GM23338 (cell line): ENCODE results near the gene MTFR1L. TPM values are rescaled to one million over a fixed set of nuclear protein-coding genes. Genes with fewer than 3 reads are reported as not detected.

Experiments used
- ATAC-seq: fragments of 200-7000 bp; cut with Tn5 transposase; 3 replicates; pipeline ENCODE4 v1.9.1; 2020
- DNase-seq: peaks from one replicate; pipeline ENCODE4 v3.0.0-alpha.2; 2015; ENCODE audit warnings: low spot score
- H2AFZ ChIP-seq: fragments of 200-600 bp; sonication (generic); 2 replicates; pipeline ENCODE4 v1.8.0; 2016; ENCODE audit warnings: antibody characterized with exemption, mild to moderate bottlenecking, moderate library complexity
- H3F3A ChIP-seq: fragments of 200-600 bp; sonication (generic); replicated peaks from 2 replicates; pipeline ENCODE4 v1.8.0; 2017; ENCODE audit warnings: antibody characterized with exemption, mixed run types, low read depth
- H3K27ac ChIP-seq: fragments of 200-600 bp; sonication (generic); 2 replicates; pipeline ENCODE4 v1.6.1; 2016; ENCODE audit warnings: low read depth
- H3K27me3 ChIP-seq: fragments of 200-600 bp; sonication (generic); 2 replicates; pipeline ENCODE4 v1.8.0; 2016; ENCODE audit warnings: mild to moderate bottlenecking, mixed run types, moderate library complexity; ENCODE audit not compliant: insufficient read depth
- H3K36me3 ChIP-seq: fragments of 200-600 bp; sonication (generic); 2 replicates; pipeline ENCODE4 v1.8.0; 2016; ENCODE audit warnings: mild to moderate bottlenecking; ENCODE audit not compliant: insufficient read depth
- H3K4me1 ChIP-seq: fragments of 200-600 bp; sonication (generic); 2 replicates; pipeline ENCODE4 v1.8.0; 2016; ENCODE audit warnings: mild to moderate bottlenecking, moderate library complexity; ENCODE audit not compliant: insufficient read depth
- H3K4me2 ChIP-seq: fragments of 200-600 bp; sonication (generic); 2 replicates; pipeline ENCODE4 v1.7.1; 2017; ENCODE audit warnings: mixed run types
- H3K4me3 ChIP-seq: fragments of 200-600 bp; sonication (generic); 2 replicates; pipeline ENCODE4 v1.6.1; 2016; ENCODE audit warnings: mixed run types
- H3K79me2 ChIP-seq: fragments of 200-600 bp; sonication (generic); replicated peaks from 2 replicates; pipeline ENCODE4 v1.8.0; 2017; ENCODE audit warnings: mild to moderate bottlenecking; ENCODE audit not compliant: insufficient read depth
- H3K9me2 ChIP-seq: fragments of 200-600 bp; sonication (generic); 2 replicates; pipeline ENCODE4 v1.8.0; 2017; ENCODE audit not compliant: insufficient read depth
- H4K20me1 ChIP-seq: fragments of 200-600 bp; sonication (generic); replicated peaks from 2 replicates; pipeline ENCODE4 v1.8.0; 2017; ENCODE audit warnings: mild to moderate bottlenecking; ENCODE audit not compliant: insufficient read depth
- H3K27ac Mint-ChIP-seq: 2 replicates; pipeline ENCODE4 v1.8.0; 2020; ENCODE audit warnings: inconsistent platforms, mild to moderate bottlenecking, moderate library complexity, mixed read lengths
- H3K27me3 Mint-ChIP-seq: 3 replicates; pipeline ENCODE4 v1.8.0; 2022; ENCODE audit warnings: low read depth, mild to moderate bottlenecking, moderate library complexity, mixed read lengths, inconsistent platforms; ENCODE audit not compliant: insufficient read depth, poor library complexity
- H3K36me3 Mint-ChIP-seq: 3 replicates; pipeline ENCODE4 v1.8.0; 2021; ENCODE audit warnings: low read depth, mild to moderate bottlenecking, inconsistent platforms, moderate library complexity, mixed read lengths
- H3K4me1 Mint-ChIP-seq: 3 replicates; pipeline ENCODE4 v1.8.0; 2020; ENCODE audit warnings: mild to moderate bottlenecking, inconsistent platforms, mixed read lengths
- H3K4me3 Mint-ChIP-seq: 3 replicates; pipeline ENCODE4 v1.8.0; 2021; ENCODE audit warnings: moderate library complexity, mild to moderate bottlenecking, inconsistent platforms, mixed read lengths
- H3K9me3 Mint-ChIP-seq: 3 replicates; pipeline ENCODE4 v1.8.0; 2020; ENCODE audit warnings: moderate library complexity, mild to moderate bottlenecking, inconsistent platforms, mixed read lengths
- CREB1 ChIP-seq: fragments of 250-450 bp; sonication (Bioruptor Pico); IDR thresholded peaks from 2 replicates; pipeline ENCODE4 v1.5.0; 2020; ENCODE audit warnings: low read depth, mild to moderate bottlenecking, moderate library complexity
- ETS1 ChIP-seq: IDR thresholded peaks from 2 replicates; pipeline ENCODE4 v1.6.1; 2016; ENCODE audit warnings: antibody characterized with exemption
- EZH2 ChIP-seq: fragments of 200-600 bp; sonication (generic); IDR thresholded peaks from one replicate; pipeline ENCODE4 v1.8.0; 2017; ENCODE audit warnings: antibody characterized with exemption, mild to moderate bottlenecking, low read depth; ENCODE audit not compliant: unreplicated experiment
- EZH2phosphoT487 ChIP-seq: fragments of 200-600 bp; sonication (generic); IDR thresholded peaks from one replicate; pipeline ENCODE4 v1.8.1; 2018; ENCODE audit warnings: antibody characterized with exemption; ENCODE audit not compliant: unreplicated experiment
- JUNB ChIP-seq: IDR thresholded peaks from one replicate; pipeline ENCODE4 v1.6.1; 2016; ENCODE audit warnings: antibody characterized with exemption; ENCODE audit not compliant: unreplicated experiment
- NANOG ChIP-seq: IDR thresholded peaks from 2 replicates; pipeline ENCODE4 v1.6.1; 2016; ENCODE audit warnings: antibody characterized with exemption, borderline replicate concordance
- REST ChIP-seq: IDR thresholded peaks from one replicate; pipeline ENCODE4 v1.6.1; 2018; ENCODE audit warnings: antibody characterized with exemption; ENCODE audit not compliant: unreplicated experiment
- ZNF114 ChIP-seq: fragments of 250-450 bp; sonication (Bioruptor Pico); IDR thresholded peaks from 2 replicates; pipeline ENCODE4 v1.5.0; 2020; ENCODE audit warnings: mild to moderate bottlenecking, moderate library complexity
- ZNF331 ChIP-seq: fragments of 250-450 bp; sonication (Bioruptor Pico); IDR thresholded peaks from 2 replicates; pipeline ENCODE4 v1.5.0; 2020; ENCODE audit warnings: low read depth, mild to moderate bottlenecking, moderate library complexity
- polyA plus RNA-seq: library from polyadenylated mRNA; unstranded; fragments of >200 nt; fragmentation: Nextera tagmentation; extraction: Ambion mirVana; gene quantifications from 2 replicates; pipeline ENCODE4 v1.2.1, GENCODE V29; 2016
- total RNA-seq: library from RNA; depleted of rRNA; stranded (reverse); fragments of >200 nt; shearing (Covaris generic); gene quantifications from 2 replicates; pipeline ENCODE4 v1.2.3, GENCODE V29; 2014
- TF ChIP-seq, protein P1 (sequence below): fragments of 250-450 bp; sonication (Bioruptor Pico); IDR thresholded peaks from 2 replicates; pipeline ENCODE4 v1.5.0; 2020; ENCODE audit warnings: mild to moderate bottlenecking, moderate library complexity

MTFR1L gene
- total and polyA plus RNA-seq, 2 experiments from 2014 or later = 14.8 to 22.7 TPM

- H3K4me1 ChIP-seq = no peaks in the 10 kb centered on the region
- no peaks in the 10 kb centered on the region for H3K27me3 ChIP-seq
- H3K27me3 Mint-ChIP-seq = peaks cover 2% of the 10 kb centered on the region
- H3K27ac Mint-ChIP-seq = no peak overlapping the region
- H3K36me3 ChIP-seq = peaks cover 2% of the 10 kb centered on the region; the same call in 1 of the 2 replicates
- H3K79me2 ChIP-seq = peaks cover 99% of the 10 kb centered on the region
- TF ChIP-seq, protein P1, sequence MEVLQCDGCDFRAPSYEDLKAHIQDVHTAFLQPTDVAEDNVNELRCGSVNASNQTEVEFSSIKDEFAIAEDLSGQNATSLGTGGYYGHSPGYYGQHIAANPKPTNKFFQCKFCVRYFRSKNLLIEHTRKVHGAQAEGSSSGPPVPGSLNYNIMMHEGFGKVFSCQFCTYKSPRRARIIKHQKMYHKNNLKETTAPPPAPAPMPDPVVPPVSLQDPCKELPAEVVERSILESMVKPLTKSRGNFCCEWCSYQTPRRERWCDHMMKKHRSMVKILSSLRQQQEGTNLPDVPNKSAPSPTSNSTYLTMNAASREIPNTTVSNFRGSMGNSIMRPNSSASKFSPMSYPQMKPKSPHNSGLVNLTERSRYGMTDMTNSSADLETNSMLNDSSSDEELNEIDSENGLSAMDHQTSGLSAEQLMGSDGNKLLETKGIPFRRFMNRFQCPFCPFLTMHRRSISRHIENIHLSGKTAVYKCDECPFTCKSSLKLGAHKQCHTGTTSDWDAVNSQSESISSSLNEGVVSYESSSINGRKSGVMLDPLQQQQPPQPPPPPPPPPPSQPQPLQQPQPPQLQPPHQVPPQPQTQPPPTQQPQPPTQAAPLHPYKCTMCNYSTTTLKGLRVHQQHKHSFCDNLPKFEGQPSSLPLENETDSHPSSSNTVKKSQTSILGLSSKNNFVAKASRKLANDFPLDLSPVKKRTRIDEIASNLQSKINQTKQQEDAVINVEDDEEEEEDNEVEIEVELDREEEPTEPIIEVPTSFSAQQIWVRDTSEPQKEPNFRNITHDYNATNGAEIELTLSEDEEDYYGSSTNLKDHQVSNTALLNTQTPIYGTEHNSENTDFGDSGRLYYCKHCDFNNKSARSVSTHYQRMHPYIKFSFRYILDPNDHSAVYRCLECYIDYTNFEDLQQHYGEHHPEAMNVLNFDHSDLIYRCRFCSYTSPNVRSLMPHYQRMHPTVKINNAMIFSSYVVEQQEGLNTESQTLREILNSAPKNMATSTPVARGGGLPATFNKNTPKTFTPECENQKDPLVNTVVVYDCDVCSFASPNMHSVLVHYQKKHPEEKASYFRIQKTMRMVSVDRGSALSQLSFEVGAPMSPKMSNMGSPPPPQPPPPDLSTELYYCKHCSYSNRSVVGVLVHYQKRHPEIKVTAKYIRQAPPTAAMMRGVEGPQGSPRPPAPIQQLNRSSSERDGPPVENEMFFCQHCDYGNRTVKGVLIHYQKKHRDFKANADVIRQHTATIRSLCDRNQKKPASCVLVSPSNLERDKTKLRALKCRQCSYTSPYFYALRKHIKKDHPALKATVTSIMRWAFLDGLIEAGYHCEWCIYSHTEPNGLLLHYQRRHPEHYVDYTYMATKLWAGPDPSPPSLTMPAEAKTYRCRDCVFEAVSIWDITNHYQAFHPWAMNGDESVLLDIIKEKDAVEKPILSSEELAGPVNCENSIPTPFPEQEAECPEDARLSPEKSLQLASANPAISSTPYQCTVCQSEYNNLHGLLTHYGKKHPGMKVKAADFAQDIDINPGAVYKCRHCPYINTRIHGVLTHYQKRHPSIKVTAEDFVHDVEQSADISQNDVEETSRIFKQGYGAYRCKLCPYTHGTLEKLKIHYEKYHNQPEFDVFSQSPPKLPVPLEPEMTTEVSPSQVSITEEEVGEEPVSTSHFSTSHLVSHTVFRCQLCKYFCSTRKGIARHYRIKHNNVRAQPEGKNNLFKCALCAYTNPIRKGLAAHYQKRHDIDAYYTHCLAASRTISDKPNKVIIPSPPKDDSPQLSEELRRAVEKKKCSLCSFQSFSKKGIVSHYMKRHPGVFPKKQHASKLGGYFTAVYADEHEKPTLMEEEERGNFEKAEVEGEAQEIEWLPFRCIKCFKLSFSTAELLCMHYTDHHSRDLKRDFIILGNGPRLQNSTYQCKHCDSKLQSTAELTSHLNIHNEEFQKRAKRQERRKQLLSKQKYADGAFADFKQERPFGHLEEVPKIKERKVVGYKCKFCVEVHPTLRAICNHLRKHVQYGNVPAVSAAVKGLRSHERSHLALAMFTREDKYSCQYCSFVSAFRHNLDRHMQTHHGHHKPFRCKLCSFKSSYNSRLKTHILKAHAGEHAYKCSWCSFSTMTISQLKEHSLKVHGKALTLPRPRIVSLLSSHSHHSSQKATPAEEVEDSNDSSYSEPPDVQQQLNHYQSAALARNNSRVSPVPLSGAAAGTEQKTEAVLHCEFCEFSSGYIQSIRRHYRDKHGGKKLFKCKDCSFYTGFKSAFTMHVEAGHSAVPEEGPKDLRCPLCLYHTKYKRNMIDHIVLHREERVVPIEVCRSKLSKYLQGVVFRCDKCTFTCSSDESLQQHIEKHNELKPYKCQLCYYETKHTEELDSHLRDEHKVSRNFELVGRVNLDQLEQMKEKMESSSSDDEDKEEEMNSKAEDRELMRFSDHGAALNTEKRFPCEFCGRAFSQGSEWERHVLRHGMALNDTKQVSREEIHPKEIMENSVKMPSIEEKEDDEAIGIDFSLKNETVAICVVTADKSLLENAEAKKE (CRISPR knock-in tag) = no peak
- no peak for TF ChIP-seq ZNF331 (CRISPR knock-in tag)
- DNase-seq (no peak), ATAC-seq (no peak)
- no peak overlapping the region for H3K4me2 ChIP-seq
- H3K27ac ChIP-seq = no peak overlapping the region
- H3K9me2 ChIP-seq = no peaks in the 10 kb centered on the region
- H3K4me3 Mint-ChIP-seq = no peak overlapping the region
- H4K20me1 ChIP-seq = peaks cover 32% of the 10 kb centered on the region
- H3F3A ChIP-seq = no peaks in the 10 kb centered on the region
- peaks cover 10% of the 10 kb centered on the region; the same call in 2 of the 3 replicates for H3K4me1 Mint-ChIP-seq
- no peaks in the 10 kb centered on the region for H3K9me3 Mint-ChIP-seq
- H2AFZ ChIP-seq = no peak overlapping the region
- H3K36me3 Mint-ChIP-seq = no peaks in the 10 kb centered on the region; the same call in 2 of the 3 replicates
- no peak overlapping the region for H3K4me3 ChIP-seq
These were observed 28.2 kb downstream of the MTFR1L start for GRCh38 chr1:25847929-25848328.

DNA sequence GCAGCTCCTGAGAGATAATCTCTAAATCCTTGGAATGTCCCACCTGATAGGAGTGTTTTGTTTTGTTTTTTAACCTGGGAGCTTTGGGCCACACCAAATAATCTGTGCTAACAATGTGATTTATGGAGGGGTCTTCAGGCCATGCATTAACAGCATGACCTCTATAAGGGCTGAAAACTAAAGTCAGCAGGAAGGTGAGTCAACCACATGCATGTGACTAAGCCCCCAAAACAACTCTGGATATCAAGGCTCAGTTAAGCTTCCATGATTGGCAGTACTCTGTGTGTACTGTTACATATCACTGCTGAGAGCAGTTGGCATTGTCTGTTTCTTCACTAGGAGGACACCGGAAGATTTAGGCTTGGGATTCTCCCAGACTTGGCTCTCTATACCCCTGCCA is 28.8 kb downstream of the MTFR1L start:
- ATAC-seq (no peak), DNase-seq (no peak)
- H3K36me3 Mint-ChIP-seq = no peaks in the 10 kb centered on the region; the same call in 2 of the 3 replicates
- no peak for TF ChIP-seq JUNB
- TF ChIP-seq CREB1 (CRISPR knock-in tag) = no peak
- TF ChIP-seq EZH2phosphoT487 = no peak
- no peak for TF ChIP-seq ZNF114 (CRISPR knock-in tag)
- no peak for TF ChIP-seq ETS1
- no peak for TF ChIP-seq NANOG
- no peak for TF ChIP-seq EZH2
- no peak for TF ChIP-seq REST
- Histone ChIP-seq H3K4me3 (no peak overlapping the region), H3K79me2 (peaks cover 100% of the 10 kb centered on the region), H3K27ac (no peak overlapping the region), H3F3A (no peaks in the 10 kb centered on the region), H4K20me1 (peaks cover 30% of the 10 kb centered on the region), H3K36me3 (peaks cover 2% of the 10 kb centered on the region; the same call in 1 of the 2 replicates), H3K27me3 (no peaks in the 10 kb centered on the region), H2AFZ (no peak overlapping the region), H3K4me1 (no peaks in the 10 kb centered on the region), H3K9me2 (no peaks in the 10 kb centered on the region), H3K4me2 (no peak overlapping the region)
- H3K4me1 Mint-ChIP-seq = peaks cover 10% of the 10 kb centered on the region; the same call in 2 of the 3 replicates
- H3K9me3 Mint-ChIP-seq = no peaks in the 10 kb centered on the region
- no peak overlapping the region for H3K27ac Mint-ChIP-seq
- peaks cover 2% of the 10 kb centered on the region for H3K27me3 Mint-ChIP-seq
- H3K4me3 Mint-ChIP-seq = no peak overlapping the region
